GM23248 (cell line): ENCODE results near the gene MYH15.

Source experiments
- EZH2 ChIP-seq: fragments of 200-600 bp; sonication (generic); IDR thresholded peaks from 2 replicates; pipeline ENCODE4 v1.6.1; 2018; ENCODE audit warnings: antibody characterized with exemption, mild to moderate bottlenecking; ENCODE audit not compliant: insufficient read depth, poor library complexity, severe bottlenecking
- EZH2phosphoT487 ChIP-seq: fragments of 200-600 bp; sonication (generic); IDR thresholded peaks from 2 replicates; pipeline ENCODE4 v1.6.1; 2018; ENCODE audit warnings: antibody characterized with exemption, moderate library complexity, mild to moderate bottlenecking, low read depth; ENCODE audit not compliant: insufficient read depth

- TF ChIP-seq EZH2 (no peak), EZH2phosphoT487 (no peak)
Observed at GRCh38 chr3:108528459-108529252, 18.3 kb upstream of the MYH15 start.
